Measurements from ENCODE around the gene SETX. TPM values are rescaled to one million over a fixed set of nuclear protein-coding genes. Genes with fewer than 3 reads are reported as not detected.

The SETX gene
- total RNA-seq, 2 experiments from 2014 or later: 67.9 to 79.2 TPM

GRCh38 chr9:132230605-132231004 lies 124.2 kb downstream of the SETX start:
- no peak overlapping the region for H2AFZ ChIP-seq (ENCODE audit: low read length)
- intact Hi-C loops (cut with micrococcal nuclease; ENCODE audit: unreplicated experiment): no loop called here
- POLR2A ChIA-PET: interaction anchor here (0.6 kb wide), 1 partner anchor 186 kb away, joined by 5 read pairs; no protein-coding TSS in a partner anchor
- H4K20me1 ChIP-seq (ENCODE audit: insufficient read depth, low read length): no peaks in the 10 kb centered on the region
- H3K27ac ChIP-seq (ENCODE audit: low read depth, low read length, poor library complexity, severe bottlenecking): no peak overlapping the region
- no peaks in the 10 kb centered on the region for H3K4me1 ChIP-seq (ENCODE audit: insufficient read depth, low read length, poor library complexity, severe bottlenecking)
- H3K4me2 ChIP-seq (ENCODE audit: low read length): no peak overlapping the region
- no peak for DNase-seq (ENCODE audit: low spot score)
- H3K4me3 ChIP-seq (ENCODE audit: low read depth, low read length, poor library complexity, severe bottlenecking): no peak overlapping the region
- no peaks in the 10 kb centered on the region for H3K9me2 ChIP-seq (ENCODE audit: insufficient read depth, low read length)
- CTCF ChIA-PET (ENCODE audit: unreplicated experiment): no interaction called here
- no peaks in the 10 kb centered on the region for H3K36me3 ChIP-seq (ENCODE audit: insufficient read depth, low read length)
- H3K9me3 ChIP-seq (ENCODE audit: low read length): no peaks in the 10 kb centered on the region
- no peak for TF ChIP-seq EZH2phosphoT487 (IDR thresholded peaks at IDR 0.05; ENCODE audit: borderline replicate concordance, low read depth, low read length)
- TF ChIP-seq CTCF (conservative IDR thresholded peaks at IDR 0.05; ENCODE audit: low read length): no peak
- H3K79me2 ChIP-seq (ENCODE audit: insufficient read depth, low read depth, low read length): no peaks in the 10 kb centered on the region
- BruUV-seq (replicated peaks): no TSS peak

- ChIA-PET POLR2A (no interaction called here), CTCF (ENCODE audit: unreplicated experiment) (interaction anchor here (0.7 kb wide), 1 partner anchor 8 kb away, joined by 3 read pairs; no protein-coding TSS in a partner anchor)
- Histone ChIP-seq H3K27ac (ENCODE audit: low read depth, low read length, poor library complexity, severe bottlenecking) (no peak overlapping the region), H3K4me3 (ENCODE audit: low read depth, low read length, poor library complexity, severe bottlenecking) (no peak overlapping the region), H3K9me2 (ENCODE audit: insufficient read depth, low read length) (no peaks in the 10 kb centered on the region), H3K9me3 (ENCODE audit: low read length) (no peaks in the 10 kb centered on the region), H4K20me1 (ENCODE audit: insufficient read depth, low read length) (no peaks in the 10 kb centered on the region), H3K4me1 (ENCODE audit: insufficient read depth, low read length, poor library complexity, severe bottlenecking) (peaks cover 6% of the 10 kb centered on the region), H3K79me2 (ENCODE audit: insufficient read depth, low read depth, low read length) (no peaks in the 10 kb centered on the region), H3K36me3 (ENCODE audit: insufficient read depth, low read length) (no peaks in the 10 kb centered on the region), H2AFZ (ENCODE audit: low read length) (no peak overlapping the region), H3K4me2 (ENCODE audit: low read length) (no peak overlapping the region)
- DNase-seq (ENCODE audit: low spot score): no peak
- intact Hi-C loops (cut with micrococcal nuclease; ENCODE audit: unreplicated experiment): no loop called here
- BruUV-seq (replicated peaks): no TSS peak
- TF ChIP-seq CTCF (conservative IDR thresholded peaks at IDR 0.05; ENCODE audit: low read length): no peak
- TF ChIP-seq EZH2phosphoT487 (IDR thresholded peaks at IDR 0.05; ENCODE audit: borderline replicate concordance, low read depth, low read length): no peak
Observed at GRCh38 chr9:132228062-132228461, 126.7 kb downstream of the SETX start.

GRCh38 chr9:132226571-132227430 lies 128.0 kb downstream of the SETX start:
- peaks cover 6% of the 10 kb centered on the region for H3K4me1 ChIP-seq (ENCODE audit: insufficient read depth, low read length, poor library complexity, severe bottlenecking)
- H2AFZ ChIP-seq (ENCODE audit: low read length): no peak overlapping the region
- ChIA-PET POLR2A (interaction anchor here (0.6 to 1.1 kb wide), 2 partner anchors 311 to 892 kb away, joined by 3 to 4 read pairs; no protein-coding TSS in a partner anchor), CTCF (ENCODE audit: unreplicated experiment) (no interaction called here)
- H3K4me2 ChIP-seq (ENCODE audit: low read length): no peak overlapping the region
- H3K9me2 ChIP-seq (ENCODE audit: insufficient read depth, low read length): no peaks in the 10 kb centered on the region
- H3K27ac ChIP-seq (ENCODE audit: low read depth, low read length, poor library complexity, severe bottlenecking): no peak overlapping the region
- intact Hi-C loops (cut with micrococcal nuclease; ENCODE audit: unreplicated experiment): no loop called here
- H3K79me2 ChIP-seq (ENCODE audit: insufficient read depth, low read depth, low read length): no peaks in the 10 kb centered on the region
- no peaks in the 10 kb centered on the region for H4K20me1 ChIP-seq (ENCODE audit: insufficient read depth, low read length)
- no peak overlapping the region for H3K4me3 ChIP-seq (ENCODE audit: low read depth, low read length, poor library complexity, severe bottlenecking)
- no TSS peak for BruUV-seq (replicated peaks)
- H3K9me3 ChIP-seq (ENCODE audit: low read length): no peaks in the 10 kb centered on the region
- no peak for DNase-seq (ENCODE audit: low spot score)
- no peaks in the 10 kb centered on the region for H3K36me3 ChIP-seq (ENCODE audit: insufficient read depth, low read length)
- TF ChIP-seq CTCF (conservative IDR thresholded peaks at IDR 0.05; ENCODE audit: low read length) (no peak), EZH2phosphoT487 (IDR thresholded peaks at IDR 0.05; ENCODE audit: borderline replicate concordance, low read depth, low read length) (no peak)

Data from OCI-LY7 (cell line).